K562 (cell line): Measurements from ENCODE around the gene RAD17. TPM values are rescaled to one million over a fixed set of nuclear protein-coding genes. Genes with fewer than 3 reads are reported as not detected.

ENCODE experiments used
- ATAC-seq: fragments of 200-7000 bp; cut with Tn5 transposase; 3 replicates; pipeline ENCODE4 v1.9.1; 2020; ENCODE audit warnings: moderate library complexity
- BruUV-seq: library from RNA; stranded (reverse); fragments of 400-500 nt; replicated peaks from 2 replicates; lab custom pipeline; 2021; lab: Mats Ljungman, UMichigan
- CTCF ChIA-PET: fragments of 300-600 bp; formaldehyde crosslinking; extraction: SDS; loops from one replicate; lab custom pipeline; 2021; ENCODE audit warnings: low intra/inter-chr PET ratio; lab: Yijun Ruan, JAX
- POLR2A ChIA-PET: fragments of 300-600, 350-650 bp; sonication (Branson Sonifier 250); formaldehyde crosslinking; extraction: SDS; loops from one replicate; lab custom pipeline; 2021; ENCODE audit warnings: antibody characterized with exemption, inconsistent platforms; lab: Yijun Ruan, JAX
- DNase-seq, 4 experiments: peaks; one replicate each; pipeline versions ENCODE4 v3.0.0 to v3.0.0-alpha.2; 2011 to 2018; ENCODE audit warnings: low spot score in 3 of 4, mixed read lengths in 3 of 4; ENCODE audit errors: extremely low read depth in 1 of 4
- FAIRE-seq: peaks from 2 replicates; lab custom pipeline; 2011; peaks lifted over from hg19 to GRCh38; lab: Jason Lieb, UNC
- H2AFZ ChIP-seq: 2 replicates; pipeline ENCODE4 v1.6.0; 2011; ENCODE audit warnings: low read depth, low read length, control low read depth, inconsistent platforms
- H3K27ac ChIP-seq: fragments of 200-600 bp; 3 replicates; pipeline ENCODE4 v1.8.0; 2011; ENCODE audit warnings: low read depth, mild to moderate bottlenecking, control low read depth, inconsistent platforms, low read length, moderate library complexity, mixed read lengths; ENCODE audit errors: extremely low read depth
- H3K27me3 ChIP-seq, 2 experiments: fragments of 300-600 bp in 1 of 2; 2 replicates in 1 of 2; 3 replicates in 1 of 2; pipeline versions ENCODE4 v1.6.0 to v1.8.0; 2011; ENCODE audit warnings: inconsistent platforms in 2 of 2, low read length in 2 of 2, mild to moderate bottlenecking in 1 of 2, mixed read lengths in 1 of 2, moderate library complexity in 1 of 2; ENCODE audit not compliant: control insufficient read depth in 2 of 2, insufficient read depth in 2 of 2
- H3K36me3 ChIP-seq: fragments of 300-600 bp; 3 replicates; pipeline ENCODE4 v1.8.0; 2011; ENCODE audit warnings: mild to moderate bottlenecking, low read length, inconsistent platforms; ENCODE audit not compliant: control insufficient read depth, insufficient read depth
- H3K4me1 ChIP-seq, 2 experiments: fragments of 200-600 bp in 1 of 2; replicated peaks in 1 of 2; 2 replicates in 1 of 2; 3 replicates in 1 of 2; pipeline versions ENCODE4 v1.5.1 to v1.8.0; 2011; ENCODE audit warnings: inconsistent platforms in 2 of 2, low read length in 2 of 2, mild to moderate bottlenecking in 1 of 2, mixed read lengths in 1 of 2, moderate library complexity in 1 of 2; ENCODE audit not compliant: control insufficient read depth in 2 of 2, insufficient read depth in 2 of 2
- H3K4me2 ChIP-seq: 2 replicates; pipeline ENCODE4 v1.6.1; 2011; ENCODE audit warnings: low read length, control low read depth, inconsistent platforms, mixed read lengths; ENCODE audit not compliant: insufficient read depth
- H3K4me3 ChIP-seq: fragments of 200-600 bp; sonication (generic), shearing (Covaris generic); 2 replicates; pipeline ENCODE4 v1.5.1; 2016; ENCODE audit warnings: control low read depth, inconsistent platforms
- H3K79me2 ChIP-seq: fragments of 200-600 bp; 3 replicates; pipeline ENCODE4 v1.8.0; 2011; ENCODE audit warnings: low read length, inconsistent platforms; ENCODE audit not compliant: control insufficient read depth, insufficient read depth
- H3K9ac ChIP-seq, 2 experiments: 2 replicates each; pipeline versions ENCODE4 v1.6.0 to v1.6.1; 2011; ENCODE audit warnings: low read depth in 2 of 2, low read length in 2 of 2, control low read depth in 1 of 2, inconsistent platforms in 1 of 2, mild to moderate bottlenecking in 1 of 2, mixed read lengths in 1 of 2; ENCODE audit not compliant: insufficient read depth in 1 of 2
- H3K9me1 ChIP-seq: one replicate; pipeline ENCODE4 v1.6.0; 2011; ENCODE audit warnings: inconsistent platforms, mild to moderate bottlenecking, low read length, moderate library complexity; ENCODE audit not compliant: control insufficient read depth, insufficient read depth
- H3K9me3 ChIP-seq: replicated peaks from 2 replicates; pipeline ENCODE4 v1.5.1; 2011; ENCODE audit warnings: low read depth, low read length, inconsistent platforms; ENCODE audit not compliant: control insufficient read depth, insufficient read depth
- H4K20me1 ChIP-seq: replicated peaks from 2 replicates; pipeline ENCODE4 v1.6.1; 2011; ENCODE audit warnings: low read length, inconsistent platforms, mixed read lengths; ENCODE audit not compliant: control insufficient read depth, insufficient read depth
- ATF1 ChIP-seq, 2 experiments: fragments of 450-650 bp in 1 of 2; IDR thresholded peaks; 2 replicates each; pipeline ENCODE4 v1.6.1; 2016; ENCODE audit warnings: missing compliant biosample characterization in 1 of 2, missing genetic modification characterization in 1 of 2
- ATF3 ChIP-seq, 2 experiments: fragments of 450-650 bp in 1 of 2; sonication (generic) in 1 of 2; formaldehyde crosslinking in 1 of 2; IDR thresholded peaks in 1 of 2; conservative IDR thresholded peaks in 1 of 2; 2 replicates each; pipeline versions ENCODE4 v1.6.1 to v1.8.1; 2016 to 2023; ENCODE audit warnings: mild to moderate bottlenecking in 2 of 2, moderate library complexity in 2 of 2, inconsistent platforms in 1 of 2, missing genetic modification reagents in 1 of 2
- C11orf30 ChIP-seq: fragments of 450-650 bp; IDR thresholded peaks from 2 replicates; pipeline ENCODE4 v1.6.1; 2016; ENCODE audit warnings: low read depth, mild to moderate bottlenecking
- CTCFL ChIP-seq: IDR thresholded peaks from 2 replicates; pipeline ENCODE4 v1.6.1; 2011; ENCODE audit warnings: borderline replicate concordance, low read depth, mild to moderate bottlenecking, moderate library complexity, low read length; ENCODE audit not compliant: insufficient read depth, poor library complexity, severe bottlenecking
- MAFF ChIP-seq: IDR thresholded peaks from 2 replicates; pipeline ENCODE4 v1.6.1; 2012; ENCODE audit warnings: low read length, improper control_type of control experiment
- MAFG ChIP-seq: fragments of 450-650 bp; conservative IDR thresholded peaks from 2 replicates; pipeline ENCODE4 v1.6.1; 2016; ENCODE audit warnings: missing genetic modification characterization, missing compliant biosample characterization
- MAFK ChIP-seq: IDR thresholded peaks from 2 replicates; pipeline ENCODE4 v1.6.1; 2011; ENCODE audit warnings: low read length, improper control_type of control experiment
- SAP30 ChIP-seq: fragments of 200-600 bp; sonication (generic); IDR thresholded peaks from 2 replicates; pipeline ENCODE4 v1.6.1; 2012; ENCODE audit warnings: borderline replicate concordance, low read depth, mild to moderate bottlenecking, moderate library complexity, low read length, control low read depth, inconsistent platforms; ENCODE audit not compliant: insufficient read depth, poor library complexity, severe bottlenecking
- ZNF316 ChIP-seq: fragments of 450-650 bp; IDR thresholded peaks from 2 replicates; pipeline ENCODE4 v1.6.1; 2016
- WGBS: fragments of 100-300 bp; shearing (Covaris generic); methylation state at CpG from one replicate; pipeline ENCODE4 v1.1.6; 2016; ENCODE audit warnings: low coverage, mixed read lengths; ENCODE audit not compliant: insufficient coverage; ENCODE audit errors: missing lambda C conversion rate; 5-methylcytosine and 5-hydroxymethylcytosine counted together
- in situ Hi-C: fragments of 300-500 bp; cut with MboI; formaldehyde crosslinking; loops from 4 replicates; pipeline ENCODE4 v1.15.0; 2018; ENCODE audit warnings: inconsistent platforms, mixed read lengths
- intact Hi-C: fragments of 100-400 bp; cut with micrococcal nuclease; formaldehyde crosslinking; loops from 2 replicates; pipeline ENCODE4 v1.14.2; 2022
- polyA plus RNA-seq, 8 experiments: library from polyadenylated mRNA; depleted of rRNA in 4 of 8; stranded (reverse) in 5 of 8; unstranded in 3 of 8; fragments of >200 nt; fragmentation: Nextera tagmentation in 2 of 8; fragmentation: Illumina TruSeq in 1 of 8; extraction: Ambion mirVana in 2 of 8; extraction: Trizol in 1 of 8; gene quantifications; 2 replicates each; pipeline versions ENCODE4 v1.2.1 to v1.2.3, GENCODE V29; 2011 to 2014; ENCODE audit warnings: inconsistent platforms in 1 of 8, missing spikeins in 1 of 8
- total RNA-seq, 7 experiments: library from RNA; depleted of rRNA in 6 of 7; stranded (reverse); fragments of >200 nt in 6 of 7; fragmentation: Illumina TruSeq in 2 of 7; extraction: Trizol in 2 of 7; gene quantifications; 2 replicates each; pipeline versions ENCODE4 v1.2.1 to v1.2.3, GENCODE V29; 2011 to 2021; ENCODE audit warnings: low replicate concordance in 1 of 7

The RAD17 gene
- total and polyA plus RNA-seq, 9 of the 15 experiments (the other 6 are each of a cell fraction or from before 2014, with no cell fraction given), result 21.1 to 50.1 (median 40.1) TPM

- FAIRE-seq, result no peak
These were observed 4.8 kb upstream of the RAD17 start for GRCh38 chr5:69364850-69365249.

More at GRCh38 chr5:69364850-69365249, 4.8 kb upstream of the RAD17 start:
- no peak overlapping the region for H2AFZ ChIP-seq
- H3K9me3 ChIP-seq, result no peaks in the 10 kb centered on the region
- H3K27ac ChIP-seq, result peak overlapping the region; percentile 32; the same call in 1 of the 3 replicates
- intact Hi-C loops (no loop called here), in situ Hi-C loops (no loop called here)
- H3K9me1 ChIP-seq, result no peaks in the 10 kb centered on the region
- peaks cover 5 to 6% of the 10 kb centered on the region in 2 experiments; a peak in 4 of 5 replicates for H3K4me1 ChIP-seq
- TF ChIP-seq MAFF (peak; percentile 66), CTCFL (no peak), SAP30 (no peak), MAFG (tag) (peak; percentile 67), C11orf30 (peak; percentile 73), MAFK (peak; percentile 74), ZNF316 (peak; percentile 83), ATF1 (CRISPR knock-in tag; IDR thresholded peaks at IDR 0.05) (no peak), ATF1 (tag; IDR thresholded peaks at IDR 0.05) (peak; percentile 20; the same call in 1 of the 2 replicates), ATF3 (IDR thresholded peaks at IDR 0.05) (peak; percentile 78), ATF3 (CRISPR knock-in tag; conservative IDR thresholded peaks at IDR 0.05) (no peak)
- ATAC-seq (no peak), DNase-seq (no peak)
- CTCF ChIA-PET, result no interaction called here
- no peak overlapping the region for H3K4me2 ChIP-seq
- no TSS peak for BruUV-seq
- no peaks in the 10 kb centered on the region for H3K27me3 ChIP-seq
- no peaks in the 10 kb centered on the region for H4K20me1 ChIP-seq
- peaks cover 64% of the 10 kb centered on the region for H3K36me3 ChIP-seq
- no peak overlapping the region for H3K9ac ChIP-seq
- no peak overlapping the region for H3K4me3 ChIP-seq
- WGBS, result 82% methylated on average over 3 of the region's 3 CpGs
- H3K79me2 ChIP-seq, result peaks cover 91% of the 10 kb centered on the region
- POLR2A ChIA-PET, result no interaction called here
